Astrocyte (in vitro differentiated cells and primary cell): ENCODE results near the gene HES2. TPM values are rescaled to one million over a fixed set of nuclear protein-coding genes. Genes with fewer than 3 reads are reported as not detected.
A peak's percentile ranks its signal among the peaks of the same experiment; 100 is the strongest.

Experiments used
- DNase-seq: peaks from one replicate; pipeline ENCODE4 v3.0.0-alpha.2; 2010; ENCODE audit warnings: low read depth
- FAIRE-seq: peaks from 2 replicates; lab custom pipeline; 2011; peaks lifted over from hg19 to GRCh38; lab: Jason Lieb, UNC
- H2AFZ ChIP-seq: 2 replicates; pipeline ENCODE4 v1.6.0; 2012; ENCODE audit warnings: low read depth, low read length, inconsistent platforms
- H3K27ac ChIP-seq: 2 replicates; pipeline ENCODE4 v1.5.1; 2011; ENCODE audit warnings: low read depth, low read length, inconsistent platforms
- H3K27me3 ChIP-seq: 2 replicates; pipeline ENCODE4 v1.6.0; 2011; ENCODE audit warnings: low read length, inconsistent platforms; ENCODE audit not compliant: insufficient read depth
- H3K36me3 ChIP-seq: 2 replicates; pipeline ENCODE4 v1.5.1; 2011; ENCODE audit warnings: low read length, inconsistent platforms; ENCODE audit not compliant: insufficient read depth
- H3K4me1 ChIP-seq: 2 replicates; pipeline ENCODE4 v1.5.1; 2011; ENCODE audit warnings: low read length, inconsistent platforms; ENCODE audit not compliant: insufficient read depth
- H3K4me2 ChIP-seq: 2 replicates; pipeline ENCODE4 v1.6.0; 2012; ENCODE audit warnings: low read length, inconsistent platforms
- H3K4me3 ChIP-seq: 2 replicates; pipeline ENCODE4 v1.5.1; 2011; ENCODE audit warnings: low read depth, mild to moderate bottlenecking, low read length, inconsistent platforms; ENCODE audit not compliant: insufficient read depth
- H3K79me2 ChIP-seq: 2 replicates; pipeline ENCODE4 v1.6.0; 2012; ENCODE audit warnings: mild to moderate bottlenecking, low read length, inconsistent platforms; ENCODE audit not compliant: insufficient read depth
- H3K9ac ChIP-seq: 2 replicates; pipeline ENCODE4 v1.6.0; 2012; ENCODE audit warnings: mild to moderate bottlenecking, low read length, inconsistent platforms
- H3K9me3 ChIP-seq: 2 replicates; pipeline ENCODE4 v1.5.1; 2012; ENCODE audit warnings: low read depth, mild to moderate bottlenecking, low read length, inconsistent platforms; ENCODE audit not compliant: insufficient read depth
- H4K20me1 ChIP-seq: 2 replicates; pipeline ENCODE4 v1.6.0; 2012; ENCODE audit warnings: low read length, inconsistent platforms; ENCODE audit not compliant: insufficient read depth
- H3K27ac Mint-ChIP-seq: one replicate; pipeline ENCODE4 v1.8.0; 2021; ENCODE audit warnings: mild to moderate bottlenecking, mixed read lengths; ENCODE audit not compliant: unreplicated experiment
- H3K27me3 Mint-ChIP-seq: one replicate; pipeline ENCODE4 v1.8.0; 2021; ENCODE audit warnings: low read depth, mixed read lengths; ENCODE audit not compliant: unreplicated experiment
- H3K36me3 Mint-ChIP-seq: one replicate; pipeline ENCODE4 v1.8.0; 2021; ENCODE audit warnings: low read depth, mixed read lengths; ENCODE audit not compliant: unreplicated experiment
- H3K4me1 Mint-ChIP-seq: one replicate; pipeline ENCODE4 v1.8.0; 2021; ENCODE audit warnings: low read depth, mixed read lengths; ENCODE audit not compliant: unreplicated experiment
- H3K4me3 Mint-ChIP-seq: one replicate; pipeline ENCODE4 v1.8.0; 2021; ENCODE audit warnings: mild to moderate bottlenecking, moderate library complexity, mixed read lengths; ENCODE audit not compliant: unreplicated experiment
- H3K9me3 Mint-ChIP-seq: one replicate; pipeline ENCODE4 v1.8.0; 2021; ENCODE audit warnings: mild to moderate bottlenecking, mixed read lengths; ENCODE audit not compliant: unreplicated experiment
- CTCF ChIP-seq: IDR thresholded peaks from 2 replicates; pipeline ENCODE4 v1.5.1; 2011; ENCODE audit warnings: low read depth, mild to moderate bottlenecking, inconsistent platforms, low read length, moderate library complexity; ENCODE audit not compliant: insufficient read depth
- EZH2 ChIP-seq: IDR thresholded peaks from 2 replicates; pipeline ENCODE4 v1.6.1; 2012; ENCODE audit warnings: mild to moderate bottlenecking, low read length, inconsistent platforms; ENCODE audit not compliant: insufficient read depth
- total RNA-seq: library from RNA; stranded (reverse); gene quantifications from 2 replicates; pipeline ENCODE4 v1.2.1, GENCODE V29; 2021

The HES2 gene
- total RNA-seq, 1 donor from 2014 or later: 3.0 TPM

GRCh38 chr1:6424619-6425593 is 5.2 kb upstream of the HES2 start, which contains the start of gene ESPN:
ESPN (plus strand) TSS chr1:6424776; CDS start chr1:6424956, 180 bp downstream.
- no peaks in the 10 kb centered on the region for H3K9me3 Mint-ChIP-seq
- H3K27me3 Mint-ChIP-seq: peaks cover 60% of the 10 kb centered on the region
- H3K27ac Mint-ChIP-seq: peak within 1 kb of the TSS; percentile 7
- no peaks in the 10 kb centered on the region for H3K36me3 Mint-ChIP-seq
- Histone ChIP-seq H3K36me3 (no peaks in the 10 kb centered on the region), H3K4me1 (peaks cover 22% of the 10 kb centered on the region), H3K4me2 (peak within 1 kb of the TSS; percentile 22), H3K79me2 (no peaks in the 10 kb centered on the region), H4K20me1 (no peaks in the 10 kb centered on the region), H3K9ac (no peak within 1 kb of the TSS), H3K27ac (no peak within 1 kb of the TSS), H3K9me3 (no peaks in the 10 kb centered on the region), H3K4me3 (no peak within 1 kb of the TSS), H2AFZ (peak within 1 kb of the TSS; percentile 52), H3K27me3 (peaks cover 52% of the 10 kb centered on the region)
- DNase-seq (no peak), FAIRE-seq (no peak)
- H3K4me3 Mint-ChIP-seq: peak within 1 kb of the TSS; percentile 41
- H3K4me1 Mint-ChIP-seq: no peaks in the 10 kb centered on the region
- TF ChIP-seq CTCF (no peak), EZH2 (peak; percentile 57)

GRCh38 chr1:6424000-6424565 is 4.4 kb upstream of the HES2 start:
- Histone ChIP-seq H3K4me1 (peaks cover 22% of the 10 kb centered on the region), H3K4me3 (no peak overlapping the region), H2AFZ (no peak overlapping the region), H3K27me3 (peaks cover 56% of the 10 kb centered on the region), H3K9ac (no peak overlapping the region), H3K4me2 (peak overlapping the region; percentile 22), H3K9me3 (no peaks in the 10 kb centered on the region), H3K79me2 (no peaks in the 10 kb centered on the region), H3K36me3 (no peaks in the 10 kb centered on the region), H4K20me1 (no peaks in the 10 kb centered on the region), H3K27ac (no peak overlapping the region)
- TF ChIP-seq CTCF: no peak
- peak; percentile 63 for TF ChIP-seq EZH2
- peaks cover 58% of the 10 kb centered on the region for H3K27me3 Mint-ChIP-seq
- FAIRE-seq: no peak
- no peak for DNase-seq
- H3K4me3 Mint-ChIP-seq: no peak overlapping the region
- H3K4me1 Mint-ChIP-seq: no peaks in the 10 kb centered on the region
- H3K36me3 Mint-ChIP-seq: no peaks in the 10 kb centered on the region
- H3K9me3 Mint-ChIP-seq: no peaks in the 10 kb centered on the region
- peak overlapping the region; percentile 7 for H3K27ac Mint-ChIP-seq
